ENCODE measurements around the gene PTGER4.

PTGER4 gene

GRCh38 chr5:40679148-40679912 is 385 bp upstream of the PTGER4 start:
- no peak for TF ChIP-seq CTCF (IDR thresholded peaks at IDR 0.05; ENCODE audit: extremely low read depth, missing control alignments)

DNA sequence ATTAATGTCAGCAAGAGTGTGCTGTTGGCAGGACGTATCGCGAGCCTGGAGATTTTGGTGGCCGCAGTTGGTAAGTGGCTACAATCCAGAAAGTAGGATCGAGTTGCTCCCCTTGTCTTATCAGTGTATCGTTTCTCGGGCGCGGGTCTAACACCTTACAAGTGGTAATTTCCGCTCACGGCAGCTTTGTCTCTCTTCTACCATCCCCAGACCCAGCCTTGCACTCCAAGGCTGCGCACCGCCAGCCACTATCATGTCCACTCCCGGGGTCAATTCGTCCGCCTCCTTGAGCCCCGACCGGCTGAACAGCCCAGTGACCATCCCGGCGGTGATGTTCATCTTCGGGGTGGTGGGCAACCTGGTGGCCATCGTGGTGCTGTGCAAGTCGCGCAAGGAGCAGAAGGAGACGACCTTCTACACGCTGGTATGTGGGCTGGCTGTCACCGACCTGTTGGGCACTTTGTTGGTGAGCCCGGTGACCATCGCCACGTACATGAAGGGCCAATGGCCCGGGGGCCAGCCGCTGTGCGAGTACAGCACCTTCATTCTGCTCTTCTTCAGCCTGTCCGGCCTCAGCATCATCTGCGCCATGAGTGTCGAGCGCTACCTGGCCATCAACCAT is 1.1 kb downstream of the PTGER4 start:
- peak; percentile 41 for DNase-seq (ENCODE audit: low spot score)
- TF ChIP-seq CTCF (IDR thresholded peaks at IDR 0.05; ENCODE audit: extremely low read depth, missing control alignments), result no peak

More at GRCh38 chr5:40679148-40679912, 385 bp upstream of the PTGER4 start:
- DNase-seq (ENCODE audit: low spot score), result peak; percentile 89

- DNase-seq (ENCODE audit: low spot score), result peak; percentile 46
- TF ChIP-seq CTCF (IDR thresholded peaks at IDR 0.05; ENCODE audit: extremely low read depth, missing control alignments), result no peak
Measured at GRCh38 chr5:40681363-40682153, 1.8 kb downstream of the PTGER4 start.

DNA sequence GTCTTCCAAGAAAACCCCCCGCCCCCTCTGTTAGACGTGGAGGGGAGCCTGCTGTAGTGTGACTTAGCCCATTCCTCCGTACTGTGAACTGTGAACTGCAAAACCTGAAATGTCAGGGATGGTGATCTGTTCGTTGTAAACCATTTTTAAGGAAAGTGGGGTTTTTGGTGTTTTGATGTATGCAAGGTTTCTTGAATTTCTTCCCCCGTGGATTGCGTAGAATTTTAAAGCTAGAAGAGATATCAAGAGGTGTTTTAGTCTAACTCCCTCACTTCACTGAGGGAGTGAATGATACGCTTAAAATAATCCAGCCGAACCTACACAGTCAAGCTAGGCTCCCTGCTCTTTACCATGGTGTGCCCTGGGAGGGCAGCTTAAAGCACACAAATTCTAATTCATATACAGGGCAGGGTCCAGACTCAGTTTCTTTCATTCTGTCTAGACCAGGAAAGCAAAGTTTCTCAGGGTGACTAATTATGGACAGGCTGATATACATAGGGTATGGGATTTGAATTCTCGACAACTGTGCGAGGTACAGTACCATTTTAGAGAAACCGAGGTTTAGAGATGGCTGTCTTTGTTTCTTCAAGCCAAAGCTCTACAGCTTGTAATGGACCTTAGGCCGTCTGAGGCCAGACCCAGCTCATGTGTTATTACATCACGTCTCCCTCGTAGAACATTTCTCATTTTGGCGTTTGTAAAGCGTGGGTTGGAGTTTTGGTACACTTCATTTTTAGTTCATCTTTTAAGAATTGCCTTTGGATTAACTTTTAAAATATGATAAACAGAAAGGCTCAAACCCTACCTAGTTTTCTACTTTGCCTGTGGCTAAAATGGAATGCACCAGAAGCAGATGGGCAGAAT is 2.7 kb downstream of the PTGER4 start:
- DNase-seq (ENCODE audit: low spot score), result no peak
- TF ChIP-seq CTCF (IDR thresholded peaks at IDR 0.05; ENCODE audit: extremely low read depth, missing control alignments), result no peak

DNA sequence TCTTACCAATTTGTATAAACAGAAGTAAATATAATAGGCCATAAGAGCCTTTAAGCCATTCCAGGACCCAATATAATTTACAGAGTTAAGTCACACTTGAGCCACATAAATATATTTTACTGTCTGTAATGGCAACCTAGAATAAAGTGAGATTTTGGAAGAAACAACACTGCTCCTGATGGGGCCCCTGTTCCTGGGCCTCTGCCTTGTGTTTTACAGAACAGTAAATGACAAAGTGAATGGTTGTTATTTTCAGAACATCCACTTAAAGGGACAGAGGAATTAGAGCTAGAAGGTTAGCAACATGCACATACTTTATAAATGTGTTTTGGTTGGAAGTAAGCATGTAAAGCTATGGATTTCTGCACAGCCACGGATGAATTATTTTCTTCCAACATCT is 3.6 kb downstream of the PTGER4 start:
- no peak for DNase-seq (ENCODE audit: low spot score)
- no peak for TF ChIP-seq CTCF (IDR thresholded peaks at IDR 0.05; ENCODE audit: extremely low read depth, missing control alignments)

- no peak for DNase-seq (ENCODE audit: low spot score)
- TF ChIP-seq CTCF (IDR thresholded peaks at IDR 0.05; ENCODE audit: extremely low read depth, missing control alignments), result no peak
Measured at GRCh38 chr5:40685193-40685592, 5.5 kb downstream of the PTGER4 start.
